H9 (cell line): ENCODE data around the gene OR10A4. TPM values are rescaled to one million over a fixed set of nuclear protein-coding genes. Genes with fewer than 3 reads are reported as not detected.
"Not testable (repeated sequence)": the region's sequence is repeated elsewhere in the genome, so short reads cannot be mapped to it uniquely, and the experiment has no call there.

ENCODE experiments used
- DNase-seq: peaks from one replicate; pipeline ENCODE4 v3.0.0-alpha.2; 2017
- H2AFZ ChIP-seq: one replicate; pipeline ENCODE4 v1.6.1; 2013; ENCODE audit warnings: mild to moderate bottlenecking, low read length, control low read depth, moderate library complexity
- H2AK5ac ChIP-seq: 2 replicates; pipeline ENCODE4 v1.6.1; 2013; ENCODE audit warnings: low read length, control low read depth, mixed read lengths; ENCODE audit not compliant: insufficient read length
- H2BK120ac ChIP-seq: one replicate; pipeline ENCODE4 v1.6.1; 2013; ENCODE audit warnings: low read depth, mild to moderate bottlenecking, low read length, control low read depth, inconsistent platforms; ENCODE audit not compliant: poor library complexity, severe bottlenecking
- H2BK12ac ChIP-seq: 2 replicates; pipeline ENCODE4 v1.6.1; 2013; ENCODE audit warnings: low read length, control low read depth, mixed read lengths, low read depth; ENCODE audit not compliant: insufficient read length
- H2BK15ac ChIP-seq: 2 replicates; pipeline ENCODE4 v1.6.1; 2013; ENCODE audit warnings: low read depth, low read length, control low read depth
- H2BK20ac ChIP-seq: one replicate; pipeline ENCODE4 v1.6.1; 2013; ENCODE audit warnings: low read depth, mild to moderate bottlenecking, low read length, control low read depth, inconsistent platforms; ENCODE audit not compliant: poor library complexity, severe bottlenecking
- H2BK5ac ChIP-seq: 2 replicates; pipeline ENCODE4 v1.6.1; 2013; ENCODE audit warnings: low read length, control low read depth, mixed read lengths; ENCODE audit not compliant: insufficient read length
- H3K14ac ChIP-seq: 2 replicates; pipeline ENCODE4 v1.6.1; 2013; ENCODE audit warnings: low read length, control low read depth; ENCODE audit not compliant: insufficient read depth
- H3K18ac ChIP-seq: 2 replicates; pipeline ENCODE4 v1.6.1; 2013; ENCODE audit warnings: low read depth, mild to moderate bottlenecking, mixed read lengths, low read length, control low read depth; ENCODE audit not compliant: insufficient read length
- H3K23ac ChIP-seq: 2 replicates; pipeline ENCODE4 v1.6.1; 2013; ENCODE audit warnings: low read length, control low read depth, mixed read lengths, low read depth; ENCODE audit not compliant: insufficient read length
- H3K23me2 ChIP-seq: 2 replicates; pipeline ENCODE4 v1.6.1; 2013; ENCODE audit warnings: low read depth, mild to moderate bottlenecking, mixed read lengths, low read length, control low read depth; ENCODE audit not compliant: insufficient read length, poor library complexity, severe bottlenecking
- H3K27ac ChIP-seq: 2 replicates; pipeline ENCODE4 v1.5.1; 2013; ENCODE audit warnings: low read length, control low read depth, mixed read lengths, low read depth; ENCODE audit not compliant: insufficient read length
- H3K27me3 ChIP-seq: 2 replicates; pipeline ENCODE4 v1.6.1; 2013; ENCODE audit warnings: low read length, control low read depth, inconsistent platforms; ENCODE audit not compliant: insufficient read depth
- H3K4ac ChIP-seq: 2 replicates; pipeline ENCODE4 v1.6.1; 2013; ENCODE audit warnings: low read depth, mild to moderate bottlenecking, control low read depth, inconsistent platforms, low read length, moderate library complexity
- H3K4me1 ChIP-seq: 2 replicates; pipeline ENCODE4 v1.6.1; 2013; ENCODE audit warnings: low read length, control low read depth, inconsistent platforms; ENCODE audit not compliant: insufficient read depth
- H3K4me2 ChIP-seq: 2 replicates; pipeline ENCODE4 v1.6.1; 2013; ENCODE audit warnings: low read length, control low read depth, mixed read lengths; ENCODE audit not compliant: insufficient read length, insufficient read depth
- H3K56ac ChIP-seq: 2 replicates; pipeline ENCODE4 v1.6.1; 2013; ENCODE audit warnings: low read depth, mild to moderate bottlenecking, mixed read lengths, low read length, control low read depth; ENCODE audit not compliant: insufficient read length
- H3K79me1 ChIP-seq: 2 replicates; pipeline ENCODE4 v1.6.1; 2013; ENCODE audit warnings: low read depth, mild to moderate bottlenecking, moderate library complexity, low read length, control low read depth, inconsistent platforms; ENCODE audit not compliant: insufficient read depth, poor library complexity, severe bottlenecking
- H3K79me2 ChIP-seq: 2 replicates; pipeline ENCODE4 v1.6.1; 2013; ENCODE audit warnings: low read length, control low read depth, inconsistent platforms; ENCODE audit not compliant: insufficient read depth
- H3K9ac ChIP-seq: 2 replicates; pipeline ENCODE4 v1.6.1; 2013; ENCODE audit warnings: low read length, control low read depth, mixed read lengths; ENCODE audit not compliant: insufficient read length; ENCODE audit errors: extremely low read depth
- H3K9me3 ChIP-seq: one replicate; pipeline ENCODE4 v1.6.1; 2013; ENCODE audit warnings: low read depth, low read length, inconsistent platforms; ENCODE audit not compliant: control insufficient read depth
- H3T11ph ChIP-seq: one replicate; pipeline ENCODE4 v1.6.1; 2013; ENCODE audit warnings: mild to moderate bottlenecking, low read length, control low read depth, inconsistent platforms
- H4K20me1 ChIP-seq: one replicate; pipeline ENCODE4 v1.6.1; 2013; ENCODE audit not compliant: control insufficient read depth, insufficient read length, insufficient read depth
- H4K5ac ChIP-seq: 2 replicates; pipeline ENCODE4 v1.6.1; 2013; ENCODE audit warnings: low read depth, mild to moderate bottlenecking, mixed read lengths, low read length, control low read depth; ENCODE audit not compliant: insufficient read length
- H4K8ac ChIP-seq: replicated peaks from 2 replicates; pipeline ENCODE4 v1.6.1; 2013; ENCODE audit warnings: low read length, control low read depth, mixed read lengths, low read depth; ENCODE audit not compliant: insufficient read length
- H4K91ac ChIP-seq: 2 replicates; pipeline ENCODE4 v1.6.1; 2013; ENCODE audit warnings: low read depth, mild to moderate bottlenecking, moderate library complexity, mixed read lengths, low read length, control low read depth; ENCODE audit not compliant: insufficient read length
- H3K27ac Mint-ChIP-seq, 3 experiments: 2 replicates in 2 of 3; 3 replicates in 1 of 3; pipeline ENCODE4 v1.8.0; 2020 to 2021; ENCODE audit warnings: mixed read lengths in 3 of 3, mild to moderate bottlenecking in 1 of 3, moderate library complexity in 1 of 3
- H3K27me3 Mint-ChIP-seq: 2 replicates; pipeline ENCODE4 v1.8.0; 2021; ENCODE audit warnings: low read depth, mild to moderate bottlenecking, moderate library complexity, mixed read lengths
- H3K36me3 Mint-ChIP-seq, 3 experiments: 2 replicates in 2 of 3; 3 replicates in 1 of 3; pipeline ENCODE4 v1.8.0; 2020 to 2021; ENCODE audit warnings: low read depth in 3 of 3, mixed read lengths in 3 of 3; ENCODE audit not compliant: insufficient read depth in 1 of 3
- H3K4me1 Mint-ChIP-seq, 2 experiments: 2 replicates each; pipeline ENCODE4 v1.8.0; 2020; ENCODE audit warnings: mixed read lengths in 2 of 2
- H3K4me3 Mint-ChIP-seq, 2 experiments: 2 replicates in 1 of 2; 3 replicates in 1 of 2; pipeline ENCODE4 v1.8.0; 2020 to 2021; ENCODE audit warnings: mild to moderate bottlenecking in 2 of 2, mixed read lengths in 2 of 2, moderate library complexity in 1 of 2
- H3K9me3 Mint-ChIP-seq, 2 experiments: 2 replicates in 1 of 2; 3 replicates in 1 of 2; pipeline ENCODE4 v1.8.0; 2020; ENCODE audit warnings: mild to moderate bottlenecking in 2 of 2, mixed read lengths in 2 of 2, moderate library complexity in 1 of 2
- CTCF ChIP-seq: fragments of 200-600 bp; sonication (generic); conservative IDR thresholded peaks from 3 replicates; pipeline ENCODE4 v1.8.0; 2021; ENCODE audit warnings: antibody characterized with exemption, mild to moderate bottlenecking
- WGBS: extraction: QIAGEN DNeasy Blood & Tissue Kit; methylation state at CpG from one replicate; pipeline ENCODE4 v1.1.7; 2013; ENCODE audit warnings: missing lambda C conversion rate, low lambda C conversion rate, mixed read lengths; ENCODE audit not compliant: insufficient read length; ENCODE audit errors: extremely low coverage; 5-methylcytosine and 5-hydroxymethylcytosine counted together
- total RNA-seq: library from RNA; stranded (reverse); gene quantifications from 2 replicates; pipeline ENCODE4 v1.2.1, GENCODE V29; 2021

OR10A4 gene
- total RNA-seq, 1 experiment from 2014 or later: not detected

GRCh38 chr11:6900327-6900999, 24.0 kb downstream of the OR10A4 start:
- peak; percentile 43; the same call in 1 of the 3 replicates for TF ChIP-seq CTCF
- H3K27ac ChIP-seq: no peak overlapping the region
- no peak overlapping the region for H2BK12ac ChIP-seq
- H3K9ac ChIP-seq: no peak overlapping the region
- H3K27ac Mint-ChIP-seq: no peak overlapping the region
- no peak overlapping the region for H2BK120ac ChIP-seq
- H3K4me3 Mint-ChIP-seq: no peak overlapping the region
- no CpG with 5 or more reads among the region's 2 CpGs for WGBS
- H3K23ac ChIP-seq: no peak overlapping the region
- H2AK5ac ChIP-seq: no peak overlapping the region
- no peak overlapping the region for H3K4ac ChIP-seq
- no peaks in the 10 kb centered on the region for H3K79me1 ChIP-seq
- no peaks in the 10 kb centered on the region for H3K23me2 ChIP-seq
- H3K27me3 ChIP-seq: no peaks in the 10 kb centered on the region
- no peak overlapping the region for H2BK5ac ChIP-seq
- peaks cover 2 to 14% (median 5%) of the 10 kb centered on the region in 3 experiments; a peak in 6 of 7 replicates for H3K36me3 Mint-ChIP-seq
- peaks cover 9 to 21% of the 10 kb centered on the region in 2 experiments for H3K9me3 Mint-ChIP-seq
- H3K56ac ChIP-seq: no peak overlapping the region
- DNase-seq: no peak
- H4K8ac ChIP-seq: no peak overlapping the region
- H3K14ac ChIP-seq: no peak overlapping the region
- no peaks in the 10 kb centered on the region for H4K20me1 ChIP-seq
- H3K9me3 ChIP-seq: no peaks in the 10 kb centered on the region
- no peak overlapping the region for H3K4me2 ChIP-seq
- no peaks in the 10 kb centered on the region for H3K4me1 Mint-ChIP-seq
- no peak overlapping the region for H2BK15ac ChIP-seq
- H3K4me1 ChIP-seq: no peaks in the 10 kb centered on the region
- no peaks in the 10 kb centered on the region for H3K27me3 Mint-ChIP-seq
- H2BK20ac ChIP-seq: no peak overlapping the region
- no peak overlapping the region for H3K18ac ChIP-seq
- no peak overlapping the region for H4K91ac ChIP-seq
- H3K79me2 ChIP-seq: no peaks in the 10 kb centered on the region
- no peak overlapping the region for H2AFZ ChIP-seq
- H4K5ac ChIP-seq: no peak overlapping the region
- H3T11ph ChIP-seq: no peak overlapping the region

- H3K56ac ChIP-seq, H4K20me1 ChIP-seq, H3K4me1 Mint-ChIP-seq, H4K91ac ChIP-seq, H3T11ph ChIP-seq, H2BK20ac ChIP-seq, H3K23ac ChIP-seq, H3K79me1 ChIP-seq, H2BK15ac ChIP-seq, H2AK5ac ChIP-seq, H4K5ac ChIP-seq, H3K27ac Mint-ChIP-seq, H3K27me3 Mint-ChIP-seq, H3K4ac ChIP-seq, H3K23me2 ChIP-seq, H3K27ac ChIP-seq, DNase-seq, H3K9ac ChIP-seq, H3K4me1 ChIP-seq, H2BK12ac ChIP-seq, H4K8ac ChIP-seq, H2BK5ac ChIP-seq, H3K79me2 ChIP-seq, H3K18ac ChIP-seq, H3K4me2 ChIP-seq, H3K9me3 ChIP-seq, H3K14ac ChIP-seq, H3K27me3 ChIP-seq, H3K4me3 Mint-ChIP-seq, H2BK120ac ChIP-seq, H2AFZ ChIP-seq: not testable (repeated sequence)
- H3K9me3 Mint-ChIP-seq: peaks cover 14 to 25% of the 10 kb centered on the region in 2 experiments
- peaks cover 6 to 17% (median 9%) of the 10 kb centered on the region in 3 experiments for H3K36me3 Mint-ChIP-seq
- no CpG with 5 or more reads among the region's 13 CpGs for WGBS
Observed at GRCh38 chr11:6904804-6905203, 28.4 kb downstream of the OR10A4 start.
